Right lobe of liver (tissue), 4 donors: ENCODE measurements around the gene EEFSEC.

Source experiments
- POLR2A ChIP-seq: fragments of 450-650 bp; IDR thresholded peaks from one replicate; pipeline ENCODE4 v1.6.1; 2017; ENCODE audit warnings: antibody characterized with exemption, mild to moderate bottlenecking
- TF ChIP-seq, protein P1 (sequence below), 4 donors: fragments of 200-600 bp in 3 of 4; fragments of 450-650 bp in 1 of 4; IDR thresholded peaks; one replicate each; pipeline versions ENCODE4 v1.5.1 to v1.8.0; 2016 to 2022; ENCODE audit warnings: antibody characterized with exemption in 4 of 4, mild to moderate bottlenecking in 2 of 4
- donor health status: DM: no; HTN: no; CAD: no.
- donor health status: DM: no; HTN: no; CAD: no.
- donor health status: DM: no; HTN: yes; CAD: no.

DNA sequence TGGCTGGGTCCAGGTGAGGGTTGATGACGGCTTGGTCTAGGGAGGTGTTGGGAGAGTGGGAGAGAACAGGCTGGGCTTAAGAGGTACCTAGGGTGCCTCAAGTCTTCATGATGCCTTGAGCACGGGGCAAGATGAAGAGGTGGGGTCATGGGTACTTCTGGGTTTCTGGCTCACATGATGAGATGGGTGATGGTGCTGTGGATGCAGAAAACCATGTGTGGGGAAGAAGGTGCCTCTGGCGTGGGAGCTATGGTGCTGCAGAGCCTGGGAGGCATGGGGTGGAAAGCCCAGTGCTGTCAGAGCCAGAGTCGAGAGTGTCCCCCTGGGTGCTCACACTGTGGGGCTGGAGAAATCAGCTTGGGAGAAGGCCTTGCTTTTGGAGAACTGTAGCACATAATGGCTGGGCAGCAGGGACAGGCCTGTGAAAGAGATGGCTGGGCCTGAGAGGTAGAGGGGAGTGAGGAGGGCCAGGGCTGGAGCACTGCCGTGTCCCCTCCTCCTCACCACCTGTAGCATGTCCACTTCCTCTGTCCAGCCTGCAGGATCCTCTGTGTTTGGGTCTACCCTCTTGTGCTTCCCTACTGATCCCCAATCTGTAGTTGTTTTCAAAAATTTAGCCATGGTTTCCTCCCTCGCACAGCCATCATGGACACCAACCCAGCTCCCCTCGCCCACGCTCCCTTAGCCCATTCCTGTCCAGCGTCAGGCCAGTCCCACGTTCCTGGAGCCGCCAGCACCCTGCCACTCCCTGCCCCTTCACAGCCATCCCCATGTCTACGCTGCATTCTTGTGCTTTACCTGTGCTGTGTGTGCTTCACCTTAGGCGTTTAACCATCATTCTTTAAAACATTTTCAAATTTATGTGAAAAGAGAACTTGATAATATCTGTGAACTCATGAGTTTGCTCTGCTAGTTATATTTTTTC lies 132.0 kb downstream of the EEFSEC start:
- TF ChIP-seq, protein P1, sequence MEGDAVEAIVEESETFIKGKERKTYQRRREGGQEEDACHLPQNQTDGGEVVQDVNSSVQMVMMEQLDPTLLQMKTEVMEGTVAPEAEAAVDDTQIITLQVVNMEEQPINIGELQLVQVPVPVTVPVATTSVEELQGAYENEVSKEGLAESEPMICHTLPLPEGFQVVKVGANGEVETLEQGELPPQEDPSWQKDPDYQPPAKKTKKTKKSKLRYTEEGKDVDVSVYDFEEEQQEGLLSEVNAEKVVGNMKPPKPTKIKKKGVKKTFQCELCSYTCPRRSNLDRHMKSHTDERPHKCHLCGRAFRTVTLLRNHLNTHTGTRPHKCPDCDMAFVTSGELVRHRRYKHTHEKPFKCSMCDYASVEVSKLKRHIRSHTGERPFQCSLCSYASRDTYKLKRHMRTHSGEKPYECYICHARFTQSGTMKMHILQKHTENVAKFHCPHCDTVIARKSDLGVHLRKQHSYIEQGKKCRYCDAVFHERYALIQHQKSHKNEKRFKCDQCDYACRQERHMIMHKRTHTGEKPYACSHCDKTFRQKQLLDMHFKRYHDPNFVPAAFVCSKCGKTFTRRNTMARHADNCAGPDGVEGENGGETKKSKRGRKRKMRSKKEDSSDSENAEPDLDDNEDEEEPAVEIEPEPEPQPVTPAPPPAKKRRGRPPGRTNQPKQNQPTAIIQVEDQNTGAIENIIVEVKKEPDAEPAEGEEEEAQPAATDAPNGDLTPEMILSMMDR (IDR thresholded peaks at IDR 0.05) = no peak
- TF ChIP-seq POLR2A = no peak
